Astrocyte of the spinal cord (primary cell): ENCODE data around the gene FCRL5.

Experiments used
- DNase-seq: peaks from one replicate; pipeline ENCODE4 v3.0.0; 2011; ENCODE audit warnings: low read depth, low spot score
- H3K4me3 ChIP-seq: 2 replicates; pipeline ENCODE4 v1.5.1; 2011; ENCODE audit warnings: low read depth, mild to moderate bottlenecking, low read length, moderate library complexity
- in situ Hi-C: cut with HindIII; loops from 2 replicates; pipeline ENCODE4 v1.10.0; 2017; ENCODE audit warnings: low sequenced_read_pairs
- TF ChIP-seq, protein P1 (sequence below): IDR thresholded peaks from 2 replicates; pipeline ENCODE4 v1.5.1; 2012; ENCODE audit warnings: low read depth, mild to moderate bottlenecking, low read length, inconsistent platforms

FCRL5 gene

GRCh38 chr1:157539568-157539967, 12.7 kb downstream of the FCRL5 start:
- H3K4me3 ChIP-seq = no peak overlapping the region
- DNase-seq = no peak
- in situ Hi-C loops = no loop called here
- TF ChIP-seq, protein P1, sequence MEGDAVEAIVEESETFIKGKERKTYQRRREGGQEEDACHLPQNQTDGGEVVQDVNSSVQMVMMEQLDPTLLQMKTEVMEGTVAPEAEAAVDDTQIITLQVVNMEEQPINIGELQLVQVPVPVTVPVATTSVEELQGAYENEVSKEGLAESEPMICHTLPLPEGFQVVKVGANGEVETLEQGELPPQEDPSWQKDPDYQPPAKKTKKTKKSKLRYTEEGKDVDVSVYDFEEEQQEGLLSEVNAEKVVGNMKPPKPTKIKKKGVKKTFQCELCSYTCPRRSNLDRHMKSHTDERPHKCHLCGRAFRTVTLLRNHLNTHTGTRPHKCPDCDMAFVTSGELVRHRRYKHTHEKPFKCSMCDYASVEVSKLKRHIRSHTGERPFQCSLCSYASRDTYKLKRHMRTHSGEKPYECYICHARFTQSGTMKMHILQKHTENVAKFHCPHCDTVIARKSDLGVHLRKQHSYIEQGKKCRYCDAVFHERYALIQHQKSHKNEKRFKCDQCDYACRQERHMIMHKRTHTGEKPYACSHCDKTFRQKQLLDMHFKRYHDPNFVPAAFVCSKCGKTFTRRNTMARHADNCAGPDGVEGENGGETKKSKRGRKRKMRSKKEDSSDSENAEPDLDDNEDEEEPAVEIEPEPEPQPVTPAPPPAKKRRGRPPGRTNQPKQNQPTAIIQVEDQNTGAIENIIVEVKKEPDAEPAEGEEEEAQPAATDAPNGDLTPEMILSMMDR = no peak

DNA sequence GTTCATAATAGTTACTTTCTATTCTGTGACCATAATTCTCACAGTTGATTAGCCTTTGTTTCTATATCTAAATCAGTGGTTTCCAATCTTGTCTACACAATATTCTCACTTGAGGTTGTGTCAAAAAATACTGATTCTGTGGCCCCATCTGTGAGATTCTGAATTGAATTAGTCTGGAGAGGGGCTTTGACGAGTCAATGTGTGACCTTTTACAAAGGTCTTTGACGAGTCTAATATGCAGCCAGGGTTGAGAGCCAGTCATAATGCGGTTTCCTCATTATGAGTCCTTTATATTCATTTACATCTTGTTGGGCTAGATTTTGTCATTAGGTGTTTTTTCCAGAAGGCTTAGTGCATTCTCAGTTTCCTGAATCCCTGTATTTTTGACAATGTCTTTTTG, 19.7 kb downstream of the FCRL5 start:
- no peak for DNase-seq
- in situ Hi-C loops = no loop called here
- H3K4me3 ChIP-seq = no peak overlapping the region
- TF ChIP-seq, protein P1 = no peak

DNA sequence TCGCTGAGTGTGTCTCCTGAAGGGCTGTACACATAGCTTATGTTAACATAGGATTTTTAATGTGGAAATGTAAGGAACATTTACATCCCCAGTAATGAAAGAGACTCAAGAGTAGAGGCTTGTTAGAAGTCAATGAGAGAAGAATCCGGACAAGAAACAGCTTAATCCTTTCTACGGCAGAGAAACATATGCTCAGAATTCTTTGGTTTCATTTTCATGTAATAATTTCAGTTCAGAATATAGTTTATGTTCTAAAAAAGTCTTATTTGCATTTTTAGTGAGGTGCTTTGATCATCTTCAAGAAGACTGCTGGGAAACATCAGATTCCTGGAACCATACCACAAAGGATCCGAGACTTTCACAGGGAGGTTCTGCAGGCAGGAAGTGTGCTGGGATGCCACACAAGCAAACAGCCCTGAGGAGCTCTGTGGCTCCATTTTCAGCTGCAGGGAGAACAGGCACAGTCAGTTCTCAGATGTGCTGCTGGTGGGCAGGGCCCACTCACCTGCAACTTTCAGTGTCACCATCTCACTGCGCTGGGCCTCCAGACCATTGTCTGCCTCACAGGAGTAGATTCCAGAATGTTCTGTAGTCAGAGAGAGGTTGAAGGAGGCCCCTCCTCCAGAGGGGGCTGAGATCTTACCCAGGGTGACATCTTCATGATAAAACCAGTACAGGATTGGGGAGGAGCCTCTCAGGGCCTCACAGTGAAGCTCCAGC, 28.4 kb downstream of the FCRL5 start:
- H3K4me3 ChIP-seq = no peak overlapping the region
- DNase-seq = no peak
- in situ Hi-C loops = no loop called here
- TF ChIP-seq, protein P1 = no peak

GRCh38 chr1:157521056-157521455, 31.3 kb downstream of the FCRL5 start:
- TF ChIP-seq, protein P1 = no peak
- no peak for DNase-seq
- H3K4me3 ChIP-seq = no peak overlapping the region
- in situ Hi-C loops = no loop called here

- in situ Hi-C loops = no loop called here
- no peak for DNase-seq
- TF ChIP-seq, protein P1 = no peak
- H3K4me3 ChIP-seq = no peak overlapping the region
Measured at GRCh38 chr1:157520386-157520935, 31.9 kb downstream of the FCRL5 start.

- in situ Hi-C loops = no loop called here
- DNase-seq = no peak
- H3K4me3 ChIP-seq = no peak overlapping the region
- TF ChIP-seq, protein P1 = no peak
Measured at GRCh38 chr1:157519451-157519850, 32.9 kb downstream of the FCRL5 start.
